Left lung (tissue), 10 donors: Measurements from ENCODE around the gene ROBO1. TPM values are rescaled to one million over a fixed set of nuclear protein-coding genes. Genes with fewer than 3 reads are reported as not detected.

ENCODE experiments used
- ATAC-seq: fragments of 200-7000 bp; cut with Tn5 transposase; one replicate; pipeline ENCODE4 v1.9.1; 2020; ENCODE audit warnings: moderate library complexity
- DNase-seq, 4 donors: peaks; one replicate each; pipeline ENCODE4 v3.0.0-alpha.2; 2013 to 2020
- H3K27ac ChIP-seq, 2 donors: fragments of 200-600 bp; sonication (generic) in 1 of 2; one replicate each; pipeline versions ENCODE4 v1.5.0 to v1.8.0; 2020 to 2021
- H3K27me3 ChIP-seq, 2 donors: fragments of 200-600 bp; sonication (generic) in 1 of 2; one replicate each; pipeline versions ENCODE4 v1.5.0 to v1.8.0; 2020 to 2021
- H3K36me3 ChIP-seq, 2 donors: fragments of 200-600 bp; sonication (generic) in 1 of 2; one replicate each; pipeline versions ENCODE4 v1.5.0 to v1.8.0; 2020 to 2021
- H3K4me1 ChIP-seq, 2 donors: fragments of 200-600 bp; one replicate each; pipeline ENCODE4 v1.8.0; 2021
- H3K4me3 ChIP-seq, 2 donors: fragments of 200-600 bp; sonication (generic) in 1 of 2; one replicate each; pipeline versions ENCODE4 v1.5.0 to v1.8.0; 2020 to 2021; ENCODE audit warnings: mild to moderate bottlenecking in 1 of 2
- H3K9me3 ChIP-seq, 2 donors: fragments of 200-600 bp; sonication (generic) in 1 of 2; one replicate each; pipeline versions ENCODE4 v1.5.0 to v1.8.0; 2020 to 2021
- CTCF ChIP-seq, 2 donors: fragments of 200-600 bp; sonication (generic) in 1 of 2; IDR thresholded peaks; one replicate each; pipeline versions ENCODE4 v1.5.0 to v1.8.0; 2021; ENCODE audit warnings: antibody characterized with exemption in 2 of 2
- intact Hi-C, 2 donors: fragments of 100-400 bp; cut with DNase I; formaldehyde crosslinking; loops; one replicate each; pipeline versions ENCODE4 v1.11.2 to v1.14.2; 2022
- polyA plus RNA-seq, 6 donors: library from polyadenylated mRNA; unstranded; fragments of 120-200 nt; gene quantifications; one replicate each; pipeline ENCODE4 v1.2.1, GENCODE V29; 2013; ENCODE audit not compliant: insufficient read length in 6 of 6
- total RNA-seq, 2 donors: library from RNA; stranded (reverse); fragmentation: NEBNext Ultra II Directional; extraction: Animal tissue kit (Norgen Biotek cat#: 25700); gene quantifications; one replicate each; pipeline ENCODE4 v1.2.1, GENCODE V29; 2021
- donor health status: DM: no; HTN: yes; CAD: no.
- donor health status: DM: no; HTN: no; CAD: no.

ROBO1 gene
- total and polyA plus RNA-seq, 8 donors: 20.3 to 134 (median 102) TPM

GRCh38 chr3:79560698-79561097 lies 207.1 kb downstream of the ROBO1 start:
- Histone ChIP-seq H3K9me3 (peaks cover 0 to 3% of the 10 kb centered on the region in 2 donors), H3K36me3 (no peaks in the 10 kb centered on the region), H3K4me3 (no peak overlapping the region), H3K4me1 (no peaks in the 10 kb centered on the region), H3K27ac (no peak overlapping the region), H3K27me3 (no peaks in the 10 kb centered on the region)
- DNase-seq: no peak
- TF ChIP-seq CTCF (IDR thresholded peaks at IDR 0.05): no peak
- no peak for ATAC-seq
- intact Hi-C loops: no loop called here

- intact Hi-C loops: no loop called here
- Histone ChIP-seq H3K4me3 (no peak overlapping the region), H3K9me3 (peaks cover 0 to 3% of the 10 kb centered on the region in 2 donors), H3K36me3 (no peaks in the 10 kb centered on the region), H3K27me3 (no peaks in the 10 kb centered on the region), H3K27ac (no peak overlapping the region), H3K4me1 (no peaks in the 10 kb centered on the region)
- ATAC-seq (no peak), DNase-seq (no peak)
- TF ChIP-seq CTCF (IDR thresholded peaks at IDR 0.05): no peak
Observed at GRCh38 chr3:79558943-79559342, 208.9 kb downstream of the ROBO1 start.

GRCh38 chr3:79555655-79556054 lies 212.1 kb downstream of the ROBO1 start:
- no peak for TF ChIP-seq CTCF (IDR thresholded peaks at IDR 0.05)
- Histone ChIP-seq H3K27ac (no peak overlapping the region), H3K27me3 (no peaks in the 10 kb centered on the region), H3K4me3 (no peak overlapping the region), H3K4me1 (no peaks in the 10 kb centered on the region), H3K9me3 (peaks cover 0 to 3% of the 10 kb centered on the region in 2 donors), H3K36me3 (no peaks in the 10 kb centered on the region)
- ATAC-seq (no peak), DNase-seq (no peak)
- intact Hi-C loops: no loop called here

- no peak for ATAC-seq
- TF ChIP-seq CTCF (IDR thresholded peaks at IDR 0.05): no peak
- intact Hi-C loops: no loop called here
Observed at GRCh38 chr3:79551997-79552396, 215.8 kb downstream of the ROBO1 start.

GRCh38 chr3:79551321-79551892 lies 216.4 kb downstream of the ROBO1 start:
- H3K4me3 ChIP-seq: no peak overlapping the region
- no peaks in the 10 kb centered on the region for H3K9me3 ChIP-seq
- intact Hi-C loops: no loop called here
- ATAC-seq: no peak
- TF ChIP-seq CTCF (IDR thresholded peaks at IDR 0.05): no peak
- H3K36me3 ChIP-seq: no peaks in the 10 kb centered on the region
- DNase-seq: no peak
- no peaks in the 10 kb centered on the region for H3K27me3 ChIP-seq
- H3K27ac ChIP-seq: no peak overlapping the region
- H3K4me1 ChIP-seq: no peaks in the 10 kb centered on the region

More at GRCh38 chr3:79551997-79552396, 215.8 kb downstream of the ROBO1 start:
- no peaks in the 10 kb centered on the region for H3K27me3 ChIP-seq
- no peaks in the 10 kb centered on the region for H3K9me3 ChIP-seq
- DNase-seq: no peak
- no peaks in the 10 kb centered on the region for H3K4me1 ChIP-seq
- H3K4me3 ChIP-seq: no peak overlapping the region
- H3K27ac ChIP-seq: no peak overlapping the region
- no peaks in the 10 kb centered on the region for H3K36me3 ChIP-seq
